Endothelial cell of umbilical vein (primary cell): ENCODE measurements around the gene TMCC2. TPM values are rescaled to one million over a fixed set of nuclear protein-coding genes. Genes with fewer than 3 reads are reported as not detected.

Source experiments
- BruUV-seq: library from RNA; stranded (reverse); fragments of 400-500 nt; replicated peaks from 2 replicates; lab custom pipeline; 2021; lab: Mats Ljungman, UMichigan
- CTCF ChIA-PET: fragments of 300-600, 350-600 bp; sonication (Branson Sonifier 250); formaldehyde crosslinking; loops from one replicate; lab custom pipeline; 2021; ENCODE audit warnings: antibody characterized with exemption, inconsistent platforms; lab: Charles Lee
- POLR2A ChIA-PET: fragments of 300-600, 350-600 bp; sonication (Branson Sonifier 250); formaldehyde crosslinking; loops from one replicate; lab custom pipeline; 2021; ENCODE audit warnings: antibody characterized with exemption, inconsistent platforms; lab: Charles Lee
- DNase-seq: peaks from one replicate; pipeline ENCODE4 v3.0.0-alpha.2; 2011; ENCODE audit warnings: low read depth, low spot score
- FAIRE-seq: peaks from 2 replicates; lab custom pipeline; 2011; peaks lifted over from hg19 to GRCh38; lab: Jason Lieb, UNC
- H2AFZ ChIP-seq: 2 replicates; pipeline ENCODE4 v1.6.0; 2012; ENCODE audit warnings: low read depth, low read length, control low read depth, inconsistent platforms
- H3K27ac ChIP-seq: 2 replicates; pipeline ENCODE4 v1.5.1; 2011; ENCODE audit warnings: low read depth, mild to moderate bottlenecking, control low read depth, low read length, moderate library complexity; ENCODE audit not compliant: insufficient read depth
- H3K27me3 ChIP-seq, 2 experiments: 2 replicates each; pipeline versions ENCODE4 v1.6.0 to v1.6.1; 2011; ENCODE audit warnings: low read length in 2 of 2, mixed read lengths in 1 of 2; ENCODE audit not compliant: control insufficient read depth in 2 of 2, insufficient read depth in 2 of 2
- H3K36me3 ChIP-seq, 2 experiments: 2 replicates in 1 of 2; 3 replicates in 1 of 2; pipeline ENCODE4 v1.5.1; 2011; ENCODE audit warnings: low read length in 2 of 2, mild to moderate bottlenecking in 1 of 2, moderate library complexity in 1 of 2; ENCODE audit not compliant: control insufficient read depth in 2 of 2, insufficient read depth in 2 of 2; ENCODE audit errors: extremely low read depth in 1 of 2
- H3K4me1 ChIP-seq: 3 replicates; pipeline ENCODE4 v1.5.1; 2011; ENCODE audit warnings: mild to moderate bottlenecking, low read length; ENCODE audit not compliant: control insufficient read depth, insufficient read depth; ENCODE audit errors: extremely low read depth
- H3K4me2 ChIP-seq: 2 replicates; pipeline ENCODE4 v1.6.1; 2011; ENCODE audit warnings: low read length, control low read depth, mixed read lengths; ENCODE audit not compliant: insufficient read depth
- H3K4me3 ChIP-seq, 3 experiments: fragments of 200-600 bp in 1 of 3; sonication (generic), shearing (Covaris generic) in 1 of 3; replicated peaks in 1 of 3; 2 replicates each; pipeline ENCODE4 v1.5.1; 2011 to 2016; ENCODE audit warnings: control low read depth in 3 of 3, low read length in 3 of 3, mild to moderate bottlenecking in 2 of 3, inconsistent platforms in 1 of 3, low read depth in 1 of 3, moderate library complexity in 1 of 3; ENCODE audit not compliant: insufficient read depth in 1 of 3
- H3K79me2 ChIP-seq: 2 replicates; pipeline ENCODE4 v1.6.0; 2012; ENCODE audit warnings: low read length, inconsistent platforms; ENCODE audit not compliant: control insufficient read depth, insufficient read depth
- H3K9ac ChIP-seq: replicated peaks from 2 replicates; pipeline ENCODE3; 2011; ENCODE audit warnings: low read length, control low read depth; ENCODE audit not compliant: insufficient read depth; ENCODE audit errors: extremely low read depth
- H3K9me1 ChIP-seq: replicated peaks from 3 replicates; pipeline ENCODE4 v1.6.0; 2011; ENCODE audit warnings: mild to moderate bottlenecking, low read length; ENCODE audit not compliant: control insufficient read depth, insufficient read depth; ENCODE audit errors: extremely low read depth
- H3K9me3 ChIP-seq: replicated peaks from 2 replicates; pipeline ENCODE4 v1.5.1; 2012; ENCODE audit warnings: low read length, inconsistent platforms; ENCODE audit not compliant: control insufficient read depth, insufficient read depth
- H4K20me1 ChIP-seq: replicated peaks from 2 replicates; pipeline ENCODE3; 2011; ENCODE audit warnings: mild to moderate bottlenecking, low read length; ENCODE audit not compliant: control insufficient read depth, insufficient read depth; ENCODE audit errors: extremely low read depth
- EZH2 ChIP-seq: IDR thresholded peaks from 2 replicates; pipeline ENCODE4 v1.6.1; 2012; ENCODE audit warnings: borderline replicate concordance, low read depth, mild to moderate bottlenecking, moderate library complexity, low read length, inconsistent platforms; ENCODE audit not compliant: severe bottlenecking
- FOS ChIP-seq: IDR thresholded peaks from 2 replicates; pipeline ENCODE4 v1.6.1; 2011; ENCODE audit warnings: mild to moderate bottlenecking, low read length, moderate library complexity, borderline replicate concordance; ENCODE audit not compliant: insufficient read depth
- GATA2 ChIP-seq: IDR thresholded peaks from 2 replicates; pipeline ENCODE4 v1.7.0; 2011; ENCODE audit warnings: low read depth, mild to moderate bottlenecking, moderate library complexity, mixed read lengths, low read length; ENCODE audit not compliant: insufficient read length, insufficient read depth
- JUN ChIP-seq: IDR thresholded peaks from 2 replicates; pipeline ENCODE4 v1.6.1; 2011; ENCODE audit warnings: borderline replicate concordance, low read depth; ENCODE audit not compliant: insufficient read length, insufficient read depth
- MAX ChIP-seq: IDR thresholded peaks from 2 replicates; pipeline ENCODE4 v1.6.1; 2011; ENCODE audit not compliant: insufficient read depth, insufficient read length
- POLR2A ChIP-seq: IDR thresholded peaks from 2 replicates; pipeline ENCODE4 v1.6.1; 2012; ENCODE audit warnings: low read depth, mild to moderate bottlenecking, control low read depth, low read length
- dilution Hi-C: fragments of 300-500 bp; cut with MboI; formaldehyde crosslinking; loops from one replicate; pipeline ENCODE4 v1.15.0; 2019; ENCODE audit warnings: low sequenced_read_pairs; ENCODE audit not compliant: extremely low pct_ligation_motif_present
- intact Hi-C: fragments of 100-400 bp; cut with micrococcal nuclease; formaldehyde crosslinking; loops from one replicate; pipeline ENCODE4 v1.10.0; 2022
- polyA plus RNA-seq, 4 experiments: library from polyadenylated mRNA; depleted of rRNA in 3 of 4; stranded (reverse) in 3 of 4; unstranded in 1 of 4; fragments of >200 nt; gene quantifications; 2 replicates each; pipeline versions ENCODE4 v1.2.1 to v1.2.3, GENCODE V29; 2011 to 2012; ENCODE audit warnings: missing spikeins in 1 of 4
- total RNA-seq: library from RNA; stranded (reverse); gene quantifications from 2 replicates; pipeline ENCODE4 v1.2.3, GENCODE V29; 2021

The TMCC2 gene
- total and polyA plus RNA-seq, 2 donors (not counting 3 experiments of a cell fraction or from before 2014, with no cell fraction given) = 2.0 to 2.1 TPM

- dilution Hi-C loops (no loop called here), intact Hi-C loops (no loop called here)
- DNase-seq (no peak), FAIRE-seq (no peak)
- Histone ChIP-seq H3K4me3 (no peak overlapping the region), H4K20me1 (no peaks in the 10 kb centered on the region), H3K4me2 (no peak overlapping the region), H3K9me3 (no peaks in the 10 kb centered on the region), H3K36me3 (peaks cover 0 to 13% of the 10 kb centered on the region in 2 experiments), H3K27ac (peak overlapping the region; percentile 35), H3K9me1 (no peaks in the 10 kb centered on the region), H3K4me1 (peaks cover 8% of the 10 kb centered on the region), H3K79me2 (no peaks in the 10 kb centered on the region), H3K27me3 (no peaks in the 10 kb centered on the region), H3K9ac (no peak overlapping the region), H2AFZ (no peak overlapping the region)
- TF ChIP-seq MAX = no peak
- no peak for TF ChIP-seq EZH2
- no peak for TF ChIP-seq POLR2A
- BruUV-seq = no TSS peak
- ChIA-PET CTCF (interaction anchor here (0.7 to 1.9 kb wide), 7 partner anchors 9 to 31 kb away, joined by 3 to 9 read pairs (median 3); no protein-coding TSS in a partner anchor), POLR2A (no interaction called here)
Observed at GRCh38 chr1:205304046-205304694, 76.4 kb downstream of the TMCC2 start.

- TF ChIP-seq FOS (peak; percentile 57), GATA2 (no peak), JUN (peak; percentile 10)
- DNase-seq (no peak), FAIRE-seq (peak; percentile 63)
- no peaks in the 10 kb centered on the region for H3K9me3 ChIP-seq
- POLR2A ChIA-PET = no interaction called here
- peaks cover 8% of the 10 kb centered on the region for H3K4me1 ChIP-seq
- H3K79me2 ChIP-seq = no peaks in the 10 kb centered on the region
- BruUV-seq = no TSS peak
- CTCF ChIA-PET = interaction anchor here (0.7 to 1.9 kb wide), 5 partner anchors 10 to 31 kb away, joined by 3 to 9 read pairs (median 4); no protein-coding TSS in a partner anchor
- no peaks in the 10 kb centered on the region for H4K20me1 ChIP-seq
- intact Hi-C loops (no loop called here), dilution Hi-C loops (no loop called here)
- no peak overlapping the region for H3K4me3 ChIP-seq
- no peak overlapping the region for H3K9ac ChIP-seq
- no peak overlapping the region for H3K4me2 ChIP-seq
- H2AFZ ChIP-seq = no peak overlapping the region
- peaks cover 0 to 13% of the 10 kb centered on the region in 2 experiments for H3K36me3 ChIP-seq
- H3K9me1 ChIP-seq = no peaks in the 10 kb centered on the region
- H3K27ac ChIP-seq = peak overlapping the region; percentile 35
- no peaks in the 10 kb centered on the region for H3K27me3 ChIP-seq
Observed at GRCh38 chr1:205304695-205305070, 76.9 kb downstream of the TMCC2 start.
